Measurements from ENCODE around the gene LSAMP.

- TF ChIP-seq CTCF (IDR thresholded peaks at IDR 0.05; ENCODE audit: borderline replicate concordance, extremely low read depth, low read length, poor library complexity, severe bottlenecking) = no peak
- no peak for TF ChIP-seq EZH2 (IDR thresholded peaks at IDR 0.05; ENCODE audit: borderline replicate concordance, low read depth, low read length, severe bottlenecking)
Measured at GRCh38 chr3:115857518-115858136, 587.7 kb downstream of the LSAMP start.

Measured in DND-41 (cell line).